Activated CD8-positive, alpha-beta T cell treated with anti-CD3 and anti-CD28 coated beads for 36 hours (primary cell): ENCODE measurements around the gene APBA1. TPM values are rescaled to one million over a fixed set of nuclear protein-coding genes. Genes with fewer than 3 reads are reported as not detected.

Experiments used
- ATAC-seq: fragments of 200-7000 bp; cut with Tn5 transposase; one replicate; pipeline ENCODE4 v1.10.0; 2021; ENCODE audit warnings: mild to moderate bottlenecking, moderate library complexity
- CTCF ChIA-PET: fragments of 350-600 bp; sonication (Branson Sonifier 250); formaldehyde crosslinking; loops from one replicate; lab custom pipeline; 2021; ENCODE audit warnings: antibody characterized with exemption; lab: Charles Lee
- POLR2A ChIA-PET: fragments of 350-600 bp; sonication (Branson Sonifier 250); formaldehyde crosslinking; loops from one replicate; lab custom pipeline; 2021; ENCODE audit warnings: antibody characterized with exemption; lab: Charles Lee
- DNase-seq: peaks from one replicate; pipeline ENCODE4 v3.0.0-alpha.2; 2020
- H3K27ac Mint-ChIP-seq: one replicate; pipeline ENCODE4 v1.8.0; 2021; ENCODE audit warnings: mild to moderate bottlenecking, mixed read lengths
- H3K27me3 Mint-ChIP-seq: one replicate; pipeline ENCODE4 v1.8.0; 2021; ENCODE audit warnings: mixed read lengths
- H3K36me3 Mint-ChIP-seq: one replicate; pipeline ENCODE4 v1.8.0; 2021; ENCODE audit warnings: low read depth, mixed read lengths
- H3K4me1 Mint-ChIP-seq: one replicate; pipeline ENCODE4 v1.8.0; 2021; ENCODE audit warnings: low read depth, mixed read lengths
- H3K4me3 Mint-ChIP-seq: one replicate; pipeline ENCODE4 v1.8.0; 2021; ENCODE audit warnings: mild to moderate bottlenecking, moderate library complexity, mixed read lengths
- H3K9me3 Mint-ChIP-seq: one replicate; pipeline ENCODE4 v1.8.0; 2021; ENCODE audit warnings: mixed read lengths
- CTCF ChIP-seq: fragments of 200-600 bp; IDR thresholded peaks from one replicate; pipeline ENCODE4 v1.8.0; 2022; ENCODE audit warnings: antibody characterized with exemption, mild to moderate bottlenecking
- intact Hi-C: fragments of 100-400 bp; cut with micrococcal nuclease; formaldehyde crosslinking; loops from one replicate; pipeline ENCODE4 v1.10.0; 2022
- total RNA-seq, 2 experiments: library from RNA; stranded (reverse); gene quantifications; one replicate each; pipeline ENCODE4 v1.2.3, GENCODE V29; 2021

APBA1 gene
- total RNA-seq, 2 experiments from 2014 or later: 0.07 TPM; not detected in 1

GRCh38 chr9:69655065-69655464 is 17.1 kb downstream of the APBA1 start:
- intact Hi-C loops: no loop called here
- H3K36me3 Mint-ChIP-seq: no peaks in the 10 kb centered on the region

GRCh38 chr9:69653261-69653660 is 18.9 kb downstream of the APBA1 start:
- ATAC-seq: no peak
- no peak for DNase-seq
- Mint-ChIP-seq H3K4me3 (no peak overlapping the region), H3K27me3 (peaks cover 9% of the 10 kb centered on the region), H3K27ac (no peak overlapping the region), H3K36me3 (no peaks in the 10 kb centered on the region), H3K9me3 (no peaks in the 10 kb centered on the region), H3K4me1 (no peaks in the 10 kb centered on the region)
- intact Hi-C loops: no loop called here
- TF ChIP-seq CTCF: no peak
- ChIA-PET POLR2A (no interaction called here), CTCF (no interaction called here)

More at GRCh38 chr9:69655065-69655464, 17.1 kb downstream of the APBA1 start:
- H3K4me1 Mint-ChIP-seq: no peaks in the 10 kb centered on the region
- peaks cover 8% of the 10 kb centered on the region for H3K27me3 Mint-ChIP-seq
- H3K9me3 Mint-ChIP-seq: no peaks in the 10 kb centered on the region
- no peak for DNase-seq
- ChIA-PET CTCF (no interaction called here), POLR2A (no interaction called here)
- ATAC-seq: no peak
- H3K4me3 Mint-ChIP-seq: no peak overlapping the region
- no peak overlapping the region for H3K27ac Mint-ChIP-seq
- no peak for TF ChIP-seq CTCF

- intact Hi-C loops: no loop called here
- H3K27ac Mint-ChIP-seq: no peak overlapping the region
- no peaks in the 10 kb centered on the region for H3K36me3 Mint-ChIP-seq
- peaks cover 9% of the 10 kb centered on the region for H3K27me3 Mint-ChIP-seq
- CTCF ChIA-PET: no interaction called here
- no peak overlapping the region for H3K4me3 Mint-ChIP-seq
- H3K4me1 Mint-ChIP-seq: no peaks in the 10 kb centered on the region
- ATAC-seq: no peak
- no peak for TF ChIP-seq CTCF
- POLR2A ChIA-PET: no interaction called here
- no peaks in the 10 kb centered on the region for H3K9me3 Mint-ChIP-seq
- DNase-seq: no peak
Measured at GRCh38 chr9:69649566-69650250, 22.5 kb downstream of the APBA1 start.

- Mint-ChIP-seq H3K4me1 (no peaks in the 10 kb centered on the region), H3K27me3 (peaks cover 9% of the 10 kb centered on the region), H3K9me3 (no peaks in the 10 kb centered on the region), H3K27ac (no peak overlapping the region), H3K4me3 (no peak overlapping the region), H3K36me3 (no peaks in the 10 kb centered on the region)
- DNase-seq (no peak), ATAC-seq (no peak)
- ChIA-PET CTCF (no interaction called here), POLR2A (no interaction called here)
- intact Hi-C loops: no loop called here
- no peak for TF ChIP-seq CTCF
Measured at GRCh38 chr9:69647804-69648203, 24.4 kb downstream of the APBA1 start.

GRCh38 chr9:69646810-69647209 is 25.4 kb downstream of the APBA1 start:
- intact Hi-C loops: no loop called here
- Mint-ChIP-seq H3K36me3 (no peaks in the 10 kb centered on the region), H3K4me1 (no peaks in the 10 kb centered on the region), H3K4me3 (no peak overlapping the region), H3K27ac (no peak overlapping the region), H3K9me3 (no peaks in the 10 kb centered on the region), H3K27me3 (peaks cover 9% of the 10 kb centered on the region)
- no peak for ATAC-seq
- POLR2A ChIA-PET: no interaction called here
- CTCF ChIA-PET: no interaction called here
- DNase-seq: no peak
- TF ChIP-seq CTCF: no peak
